Measurements from ENCODE around the gene CASZ1. TPM values are rescaled to one million over a fixed set of nuclear protein-coding genes. Genes with fewer than 3 reads are reported as not detected.

CASZ1 gene
- total and polyA plus RNA-seq, 2 experiments from 2014 or later = 6.2 to 6.7 TPM

GRCh38 chr1:10706376-10706913, 90.0 kb downstream of the CASZ1 start:
- no peak for ATAC-seq
- no peaks in the 10 kb centered on the region for H3K36me3 ChIP-seq (ENCODE audit: insufficient read depth)
- Mint-ChIP-seq H3K9me3 (no peaks in the 10 kb centered on the region), H3K4me1 (peaks cover 36% of the 10 kb centered on the region), H3K36me3 (ENCODE audit: low read depth) (no peaks in the 10 kb centered on the region; the same call in 2 of the 3 replicates), H3K27me3 (ENCODE audit: insufficient read depth, low read depth, poor library complexity) (peaks cover 30% of the 10 kb centered on the region), H3K4me3 (no peak overlapping the region), H3K27ac (no peak overlapping the region)
- H3K27ac ChIP-seq (ENCODE audit: low read depth) = no peak overlapping the region
- H3K4me1 ChIP-seq (ENCODE audit: insufficient read depth) = peaks cover 26% of the 10 kb centered on the region
- peaks cover 6% of the 10 kb centered on the region for H3K27me3 ChIP-seq (ENCODE audit: insufficient read depth)
- H2AFZ ChIP-seq = no peak overlapping the region
- no peak overlapping the region for H3K4me2 ChIP-seq
- no peak overlapping the region for H3K4me3 ChIP-seq
- DNase-seq (ENCODE audit: low spot score) = no peak
- no peaks in the 10 kb centered on the region for H3K9me2 ChIP-seq (ENCODE audit: insufficient read depth)
- no peaks in the 10 kb centered on the region for H4K20me1 ChIP-seq (replicated peaks; ENCODE audit: insufficient read depth)
- peak in 1 of 2 experiments; percentile 18; a peak in 1 of 4 replicates for TF ChIP-seq CTCF (conservative IDR thresholded peaks at IDR 0.05; ENCODE audit: low read depth in 2 of 2)
- TF ChIP-seq ZNF462 (CRISPR knock-in tag; IDR thresholded peaks at IDR 0.05) = no peak
- no peaks in the 10 kb centered on the region for H3K79me2 ChIP-seq (replicated peaks; ENCODE audit: insufficient read depth)
- H3F3A ChIP-seq (replicated peaks; ENCODE audit: low read depth) = peaks cover 10% of the 10 kb centered on the region; the same call in 1 of the 2 replicates

- H3K4me1 Mint-ChIP-seq = peaks cover 36% of the 10 kb centered on the region
- DNase-seq (ENCODE audit: low spot score) (no peak), ATAC-seq (no peak)
- H3K27ac Mint-ChIP-seq = no peak overlapping the region
- Histone ChIP-seq H3K4me3 (no peak overlapping the region), H3K4me2 (no peak overlapping the region), H3K36me3 (ENCODE audit: insufficient read depth) (no peaks in the 10 kb centered on the region), H3K9me2 (ENCODE audit: insufficient read depth) (no peaks in the 10 kb centered on the region), H3K4me1 (ENCODE audit: insufficient read depth) (peaks cover 26% of the 10 kb centered on the region), H3K79me2 (replicated peaks; ENCODE audit: insufficient read depth) (no peaks in the 10 kb centered on the region), H3F3A (replicated peaks; ENCODE audit: low read depth) (peaks cover 10% of the 10 kb centered on the region; the same call in 1 of the 2 replicates), H3K27ac (ENCODE audit: low read depth) (no peak overlapping the region), H3K27me3 (ENCODE audit: insufficient read depth) (peaks cover 6% of the 10 kb centered on the region), H4K20me1 (replicated peaks; ENCODE audit: insufficient read depth) (no peaks in the 10 kb centered on the region), H2AFZ (no peak overlapping the region)
- H3K36me3 Mint-ChIP-seq (ENCODE audit: low read depth) = no peaks in the 10 kb centered on the region; the same call in 2 of the 3 replicates
- no peak overlapping the region for H3K4me3 Mint-ChIP-seq
- H3K9me3 Mint-ChIP-seq = no peaks in the 10 kb centered on the region
- peaks cover 34% of the 10 kb centered on the region for H3K27me3 Mint-ChIP-seq (ENCODE audit: insufficient read depth, low read depth, poor library complexity)
- TF ChIP-seq CTCF (conservative IDR thresholded peaks at IDR 0.05; ENCODE audit: low read depth in 2 of 2) (no peak), EZH2phosphoT487 (IDR thresholded peaks at IDR 0.05; ENCODE audit: unreplicated experiment) (no peak)
Measured at GRCh38 chr1:10705953-10706352, 90.5 kb downstream of the CASZ1 start.
